HS-27A (cell line): ENCODE data around the gene MALL.
"Not testable (repeated sequence)": the region's sequence is repeated elsewhere in the genome, so short reads cannot be mapped to it uniquely, and the experiment has no call there.

Experiments used
- DNase-seq: peaks from one replicate; pipeline ENCODE4 v3.0.0-alpha.2; 2012; ENCODE audit warnings: low read depth, missing footprints

The MALL gene

GRCh38 chr2:110115291-110116032 lies at the start of gene MALL:
TSS of gene MALL (minus strand) at chr2:110115822. CDS start at chr2:110115792, 30 bp downstream.
- no peak for DNase-seq

GRCh38 chr2:110157153-110157793 lies 41.7 kb upstream of the MALL start:
- peak; percentile 73 for DNase-seq

GRCh38 chr2:110154828-110155227 lies 39.2 kb upstream of the MALL start:
- not testable (repeated sequence) for DNase-seq

- not testable (repeated sequence) for DNase-seq
Observed at GRCh38 chr2:110154188-110154587, 38.6 kb upstream of the MALL start.

GRCh38 chr2:110153416-110153815 lies 37.8 kb upstream of the MALL start:
- no peak for DNase-seq

- no peak for DNase-seq
Observed at GRCh38 chr2:110152943-110153342, 37.3 kb upstream of the MALL start.

GRCh38 chr2:110149330-110150220 lies 34.0 kb upstream of the MALL start:
- peak; percentile 89 for DNase-seq

GRCh38 chr2:110146945-110147332 lies 31.3 kb upstream of the MALL start:
- no peak for DNase-seq

GRCh38 chr2:110146183-110146944 lies 30.7 kb upstream of the MALL start:
- DNase-seq = no peak

- DNase-seq = no peak
Observed at GRCh38 chr2:110143982-110144381, 28.4 kb upstream of the MALL start.

GRCh38 chr2:110140401-110140800 lies 24.8 kb upstream of the MALL start:
- no peak for DNase-seq

- DNase-seq = no peak
Observed at GRCh38 chr2:110134025-110134424, 18.4 kb upstream of the MALL start.

- no peak for DNase-seq
Observed at GRCh38 chr2:110131166-110131565, 15.5 kb upstream of the MALL start.

GRCh38 chr2:110130757-110131156 lies 15.1 kb upstream of the MALL start:
- DNase-seq = no peak

- DNase-seq = no peak
Observed at GRCh38 chr2:110126906-110127305, 11.3 kb upstream of the MALL start.

GRCh38 chr2:110126086-110126773 lies 10.6 kb upstream of the MALL start:
- no peak for DNase-seq

GRCh38 chr2:110124939-110125691 lies 9.5 kb upstream of the MALL start:
- no peak for DNase-seq

- DNase-seq = no peak
Observed at GRCh38 chr2:110124038-110124825, 8.6 kb upstream of the MALL start.

- no peak for DNase-seq
Observed at GRCh38 chr2:110121592-110121991, 6.0 kb upstream of the MALL start.

- no peak for DNase-seq
Observed at GRCh38 chr2:110121052-110121334, 5.4 kb upstream of the MALL start.
